Fibroblast of lung (primary cell): ENCODE measurements around the gene DYRK1A.

Experiments used
- CTCF ChIP-seq, 2 donors: IDR thresholded peaks in 1 of 2; conservative IDR thresholded peaks in 1 of 2; 1 replicate in 1 of 2; 2 replicates in 1 of 2; pipeline ENCODE4 v1.5.1; 2011 to 2012; ENCODE audit warnings: low read length in 2 of 2, control low read depth in 1 of 2, inconsistent platforms in 1 of 2, low read depth in 1 of 2, mild to moderate bottlenecking in 1 of 2
- EZH2 ChIP-seq: IDR thresholded peaks from 2 replicates; pipeline ENCODE4 v1.5.1; 2012; ENCODE audit warnings: low read length, control low read depth, mild to moderate bottlenecking; ENCODE audit errors: missing control alignments

- TF ChIP-seq EZH2, result no peak
- TF ChIP-seq CTCF (conservative IDR thresholded peaks at IDR 0.05 in 1 of 2, IDR thresholded peaks at IDR 0.05 in 1 of 2; ENCODE audit: low read depth in 1 of 2, low read length in 2 of 2), result no peak
Observed at GRCh38 chr21:37364722-37365121, 1.9 kb upstream of the DYRK1A start.
